Measurements from ENCODE around the gene LTA. TPM values are rescaled to one million over a fixed set of nuclear protein-coding genes. Genes with fewer than 3 reads are reported as not detected.

Gene LTA
- total RNA-seq, 1 experiment from 2014 or later = not detected

DNA sequence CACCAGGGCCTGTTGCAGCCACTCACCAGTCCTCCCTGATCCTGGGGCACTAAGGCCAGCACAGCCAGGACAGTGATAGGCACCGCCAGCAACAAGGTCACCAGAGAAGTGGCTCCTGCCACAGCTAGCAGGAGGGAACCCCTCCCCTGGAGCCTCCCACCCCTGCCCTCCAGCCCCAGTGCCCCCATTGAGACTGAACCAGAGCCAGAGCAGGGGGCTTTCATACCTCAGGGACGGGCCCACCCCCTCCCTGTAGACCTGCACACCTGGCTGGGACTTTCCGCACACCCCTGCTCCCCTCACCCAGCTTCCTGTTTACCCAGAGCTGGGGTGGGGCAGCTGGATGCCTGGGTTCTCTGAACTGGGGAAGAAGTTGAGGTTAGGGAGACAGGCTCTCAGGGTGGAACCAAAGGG lies 10.1 kb downstream of the LTA start, which contains the start of gene LTB:
Gene LTB, minus strand, starts transcription at position 195 of the 414 bp plus-strand sequence. Its CDS starts 7 bp downstream, at position 188.
- Histone ChIP-seq H3K23me2 (ENCODE audit: insufficient read length, low read depth, low read length, poor library complexity, severe bottlenecking) (peaks cover 9% of the 10 kb centered on the region), H3T11ph (ENCODE audit: low read length) (no peak within 1 kb of the TSS), H3K79me1 (ENCODE audit: insufficient read depth, low read depth, low read length, poor library complexity, severe bottlenecking) (no peaks in the 10 kb centered on the region), H4K5ac (ENCODE audit: insufficient read length, low read depth, low read length) (no peak within 1 kb of the TSS), H2BK12ac (ENCODE audit: insufficient read length, low read depth, low read length) (no peak within 1 kb of the TSS), H2BK120ac (ENCODE audit: low read depth, low read length, poor library complexity, severe bottlenecking) (no peak within 1 kb of the TSS), H2BK5ac (ENCODE audit: insufficient read length, low read length) (no peak within 1 kb of the TSS), H3K23ac (ENCODE audit: insufficient read length, low read depth, low read length) (no peak within 1 kb of the TSS), H3K9me3 (ENCODE audit: control insufficient read depth, low read depth, low read length) (no peaks in the 10 kb centered on the region), H3K79me2 (ENCODE audit: insufficient read depth, low read length) (no peaks in the 10 kb centered on the region), H2AFZ (ENCODE audit: low read length) (no peak within 1 kb of the TSS), H3K27ac (ENCODE audit: insufficient read length, low read depth, low read length) (no peak within 1 kb of the TSS), H2BK20ac (ENCODE audit: low read depth, low read length, poor library complexity, severe bottlenecking) (no peak within 1 kb of the TSS), H3K56ac (ENCODE audit: insufficient read length, low read depth, low read length) (no peak within 1 kb of the TSS), H3K4me1 (ENCODE audit: insufficient read depth, low read length) (peaks cover 2% of the 10 kb centered on the region; the same call in 1 of the 2 replicates), H4K8ac (replicated peaks; ENCODE audit: insufficient read length, low read depth, low read length) (no peak within 1 kb of the TSS), H4K91ac (ENCODE audit: insufficient read length, low read depth, low read length) (no peak within 1 kb of the TSS), H2BK15ac (ENCODE audit: low read depth, low read length) (no peak within 1 kb of the TSS), H3K27me3 (ENCODE audit: insufficient read depth, low read length) (no peaks in the 10 kb centered on the region), H4K20me1 (ENCODE audit: control insufficient read depth, insufficient read depth, insufficient read length) (no peaks in the 10 kb centered on the region), H3K18ac (ENCODE audit: insufficient read length, low read depth, low read length) (peak within 1 kb of the TSS; percentile 77), H3K4me2 (ENCODE audit: insufficient read depth, insufficient read length, low read length) (peak within 1 kb of the TSS; percentile 67), H3K4ac (ENCODE audit: low read depth, low read length) (no peak within 1 kb of the TSS), H2AK5ac (ENCODE audit: insufficient read length, low read length) (no peak within 1 kb of the TSS), H3K9ac (ENCODE audit: extremely low read depth, insufficient read length, low read length) (peak within 1 kb of the TSS; percentile 29), H3K14ac (ENCODE audit: insufficient read depth, low read length) (peak within 1 kb of the TSS; percentile 85)
- no CpG with 5 or more reads among the region's 3 CpGs for WGBS (ENCODE audit: extremely low coverage, insufficient read length, low lambda C conversion rate)
- H3K27ac Mint-ChIP-seq = peak within 1 kb of the TSS; percentile 9 to 93 (median 23); a peak in 5 of 7 replicates
- DNase-seq = no peak
- peaks cover 31% of the 10 kb centered on the region for H3K27me3 Mint-ChIP-seq (ENCODE audit: low read depth)
- peak within 1 kb of the TSS; percentile 84 to 94 for H3K4me3 Mint-ChIP-seq
- TF ChIP-seq, protein P1, sequence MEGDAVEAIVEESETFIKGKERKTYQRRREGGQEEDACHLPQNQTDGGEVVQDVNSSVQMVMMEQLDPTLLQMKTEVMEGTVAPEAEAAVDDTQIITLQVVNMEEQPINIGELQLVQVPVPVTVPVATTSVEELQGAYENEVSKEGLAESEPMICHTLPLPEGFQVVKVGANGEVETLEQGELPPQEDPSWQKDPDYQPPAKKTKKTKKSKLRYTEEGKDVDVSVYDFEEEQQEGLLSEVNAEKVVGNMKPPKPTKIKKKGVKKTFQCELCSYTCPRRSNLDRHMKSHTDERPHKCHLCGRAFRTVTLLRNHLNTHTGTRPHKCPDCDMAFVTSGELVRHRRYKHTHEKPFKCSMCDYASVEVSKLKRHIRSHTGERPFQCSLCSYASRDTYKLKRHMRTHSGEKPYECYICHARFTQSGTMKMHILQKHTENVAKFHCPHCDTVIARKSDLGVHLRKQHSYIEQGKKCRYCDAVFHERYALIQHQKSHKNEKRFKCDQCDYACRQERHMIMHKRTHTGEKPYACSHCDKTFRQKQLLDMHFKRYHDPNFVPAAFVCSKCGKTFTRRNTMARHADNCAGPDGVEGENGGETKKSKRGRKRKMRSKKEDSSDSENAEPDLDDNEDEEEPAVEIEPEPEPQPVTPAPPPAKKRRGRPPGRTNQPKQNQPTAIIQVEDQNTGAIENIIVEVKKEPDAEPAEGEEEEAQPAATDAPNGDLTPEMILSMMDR (conservative IDR thresholded peaks at IDR 0.05) = no peak
- no peaks in the 10 kb centered on the region for H3K36me3 Mint-ChIP-seq (ENCODE audit: insufficient read depth in 1 of 3, low read depth in 3 of 3)
- peaks cover 34 to 38% of the 10 kb centered on the region in 2 experiments for H3K4me1 Mint-ChIP-seq
- H3K9me3 Mint-ChIP-seq = no peaks in the 10 kb centered on the region; a peak in 1 of 5 replicates

Data from H9 (cell line).